ENCODE results near the gene SF3B1.

Gene SF3B1

DNA sequence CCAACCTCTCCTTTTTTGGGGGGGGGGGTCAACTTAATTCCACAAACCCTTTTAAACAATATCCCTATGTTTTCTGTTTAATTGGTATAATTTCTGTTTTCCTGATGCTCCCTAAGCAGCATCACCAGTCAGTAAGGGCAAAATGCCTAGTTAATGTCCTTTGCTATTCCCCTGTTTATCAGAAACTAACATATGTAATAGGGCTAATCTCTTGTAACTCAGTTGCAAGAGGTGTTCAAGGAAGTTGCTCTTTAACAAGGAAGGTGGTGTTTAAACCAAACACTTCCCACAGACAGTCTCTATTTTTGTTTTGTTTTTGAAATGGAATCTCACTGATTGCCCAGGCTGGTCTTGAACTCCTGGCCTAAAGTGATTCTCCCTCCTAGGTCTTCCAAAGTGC lies 12.0 kb upstream of the SF3B1 start (continued):
- TF ChIP-seq, protein P1, sequence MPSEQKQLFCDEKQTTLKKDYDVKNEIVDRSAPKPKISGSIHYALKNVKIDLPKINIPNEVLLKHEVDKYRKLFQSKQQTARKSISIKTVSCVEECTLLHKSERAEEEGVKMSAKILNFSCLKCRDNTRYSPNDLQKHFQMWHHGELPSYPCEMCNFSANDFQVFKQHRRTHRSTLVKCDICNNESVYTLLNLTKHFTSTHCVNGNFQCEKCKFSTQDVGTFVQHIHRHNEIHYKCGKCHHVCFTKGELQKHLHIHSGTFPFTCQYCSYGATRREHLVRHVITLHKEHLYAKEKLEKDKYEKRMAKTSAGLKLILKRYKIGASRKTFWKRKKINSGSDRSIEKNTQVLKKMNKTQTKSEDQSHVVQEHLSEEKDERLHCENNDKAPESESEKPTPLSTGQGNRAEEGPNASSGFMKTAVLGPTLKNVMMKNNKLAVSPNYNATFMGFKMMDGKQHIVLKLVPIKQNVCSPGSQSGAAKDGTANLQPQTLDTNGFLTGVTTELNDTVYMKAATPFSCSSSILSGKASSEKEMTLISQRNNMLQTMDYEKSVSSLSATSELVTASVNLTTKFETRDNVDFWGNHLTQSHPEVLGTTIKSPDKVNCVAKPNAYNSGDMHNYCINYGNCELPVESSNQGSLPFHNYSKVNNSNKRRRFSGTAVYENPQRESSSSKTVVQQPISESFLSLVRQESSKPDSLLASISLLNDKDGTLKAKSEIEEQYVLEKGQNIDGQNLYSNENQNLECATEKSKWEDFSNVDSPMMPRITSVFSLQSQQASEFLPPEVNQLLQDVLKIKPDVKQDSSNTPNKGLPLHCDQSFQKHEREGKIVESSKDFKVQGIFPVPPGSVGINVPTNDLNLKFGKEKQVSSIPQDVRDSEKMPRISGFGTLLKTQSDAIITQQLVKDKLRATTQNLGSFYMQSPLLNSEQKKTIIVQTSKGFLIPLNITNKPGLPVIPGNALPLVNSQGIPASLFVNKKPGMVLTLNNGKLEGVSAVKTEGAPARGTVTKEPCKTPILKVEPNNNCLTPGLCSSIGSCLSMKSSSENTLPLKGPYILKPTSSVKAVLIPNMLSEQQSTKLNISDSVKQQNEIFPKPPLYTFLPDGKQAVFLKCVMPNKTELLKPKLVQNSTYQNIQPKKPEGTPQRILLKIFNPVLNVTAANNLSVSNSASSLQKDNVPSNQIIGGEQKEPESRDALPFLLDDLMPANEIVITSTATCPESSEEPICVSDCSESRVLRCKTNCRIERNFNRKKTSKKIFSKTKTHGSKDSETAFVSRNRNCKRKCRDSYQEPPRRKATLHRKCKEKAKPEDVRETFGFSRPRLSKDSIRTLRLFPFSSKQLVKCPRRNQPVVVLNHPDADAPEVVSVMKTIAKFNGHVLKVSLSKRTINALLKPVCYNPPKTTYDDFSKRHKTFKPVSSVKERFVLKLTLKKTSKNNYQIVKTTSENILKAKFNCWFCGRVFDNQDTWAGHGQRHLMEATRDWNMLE (tag by site-specific recombination; conservative IDR thresholded peaks at IDR 0.05; ENCODE audit: low read depth): no peak
- TF ChIP-seq KLF10 (tag by site-specific recombination; IDR thresholded peaks at IDR 0.05) (no peak), SETDB1 (IDR thresholded peaks at IDR 0.05; ENCODE audit: insufficient read length, low read length) (no peak), ZNF596 (tag by site-specific recombination; IDR thresholded peaks at IDR 0.05) (no peak), TCF7L2 (IDR thresholded peaks at IDR 0.05; ENCODE audit: borderline replicate concordance, low read depth, low read length) (no peak)
- TF ChIP-seq, protein P2, sequence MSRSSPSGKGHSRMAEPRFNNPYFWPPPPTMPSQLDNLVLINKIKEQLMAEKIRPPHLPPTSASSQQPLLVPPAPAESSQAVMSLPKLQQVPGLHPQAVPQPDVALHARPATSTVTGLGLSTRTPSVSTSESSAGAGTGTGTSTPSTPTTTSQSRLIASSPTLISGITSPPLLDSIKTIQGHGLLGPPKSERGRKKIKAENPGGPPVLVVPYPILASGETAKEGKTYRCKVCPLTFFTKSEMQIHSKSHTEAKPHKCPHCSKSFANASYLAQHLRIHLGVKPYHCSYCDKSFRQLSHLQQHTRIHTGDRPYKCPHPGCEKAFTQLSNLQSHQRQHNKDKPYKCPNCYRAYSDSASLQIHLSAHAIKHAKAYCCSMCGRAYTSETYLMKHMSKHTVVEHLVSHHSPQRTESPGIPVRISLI (tag by site-specific recombination; IDR thresholded peaks at IDR 0.05): no peak

DNA sequence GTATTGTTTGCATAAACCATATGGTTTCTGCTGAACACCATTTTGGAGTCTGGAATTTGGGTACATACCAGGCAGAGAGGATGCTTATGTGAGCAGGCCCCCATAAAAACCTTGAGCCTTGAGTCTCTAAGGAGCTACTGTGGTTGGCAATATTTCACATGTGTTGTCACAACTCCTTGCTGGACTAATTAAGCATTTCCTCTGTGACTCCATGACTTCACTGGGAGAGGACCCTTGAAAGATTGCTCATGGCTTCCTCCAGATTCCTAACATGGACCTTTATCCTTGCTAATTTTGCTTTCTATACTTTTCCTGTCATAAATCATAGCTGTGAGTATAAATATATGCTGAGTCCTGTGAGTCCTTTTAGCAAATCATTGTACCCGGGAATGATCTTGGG lies 10.9 kb upstream of the SF3B1 start:
- POLR2A ChIA-PET: no interaction called here
- Histone ChIP-seq H3K4me3 (ENCODE audit: low read depth, low read length) (no peak overlapping the region), H3K36me3 (ENCODE audit: control insufficient read depth in 2 of 2, insufficient read depth in 1 of 2, low read length in 2 of 2) (no peaks in the 10 kb centered on the region), H3K9me3 (ENCODE audit: control insufficient read depth, insufficient read depth, low read depth, low read length) (no peaks in the 10 kb centered on the region), H3K27ac (ENCODE audit: extremely low read depth, low read depth, low read length) (no peak overlapping the region), H3K4me1 (ENCODE audit: control insufficient read depth, insufficient read depth, low read length) (no peaks in the 10 kb centered on the region)
- no peak for TF ChIP-seq ZNF19 (tag by site-specific recombination; IDR thresholded peaks at IDR 0.05; ENCODE audit: low read depth)
- TF ChIP-seq, protein P1 (tag by site-specific recombination; conservative IDR thresholded peaks at IDR 0.05; ENCODE audit: low read depth): no peak
- TF ChIP-seq ZBTB20 (tag by site-specific recombination; IDR thresholded peaks at IDR 0.05): no peak
- TF ChIP-seq ZFP69B (tag by site-specific recombination; IDR thresholded peaks at IDR 0.05): no peak
- TF ChIP-seq ZNF133 (tag by site-specific recombination; IDR thresholded peaks at IDR 0.05): no peak
- CTCF ChIA-PET: no interaction called here

DNA sequence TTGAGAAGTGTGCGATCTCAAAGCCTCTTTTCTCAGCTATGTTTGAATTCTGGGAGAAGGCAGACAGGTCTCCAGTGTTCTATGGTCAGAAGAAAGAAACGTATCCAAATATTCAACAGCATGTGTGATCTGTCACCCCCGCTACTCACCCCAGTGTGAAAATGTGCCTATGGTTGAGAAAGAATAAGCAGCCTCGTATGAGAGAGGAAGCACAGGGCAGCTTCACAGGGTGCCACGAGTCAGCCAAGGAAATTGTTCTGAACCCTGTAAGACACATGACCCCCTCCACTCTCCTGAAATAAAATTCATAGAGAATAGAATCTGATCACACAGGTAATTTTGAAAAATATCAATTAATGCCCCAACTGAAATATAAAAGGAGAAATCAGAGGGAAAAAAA lies 8.0 kb upstream of the SF3B1 start:
- POLR2A ChIA-PET: interaction anchor here (1.0 to 2.1 kb wide), 2 partner anchors 8 to 10 kb away, joined by 5 to 6 read pairs; partner anchors contain the start of genes COQ10B and SF3B1
- Histone ChIP-seq H3K4me3 (ENCODE audit: low read depth, low read length) (no peak overlapping the region), H3K27ac (ENCODE audit: extremely low read depth, low read depth, low read length) (no peak overlapping the region), H3K36me3 (ENCODE audit: control insufficient read depth in 2 of 2, insufficient read depth in 1 of 2, low read length in 2 of 2) (no peaks in the 10 kb centered on the region), H3K4me1 (ENCODE audit: control insufficient read depth, insufficient read depth, low read length) (no peaks in the 10 kb centered on the region), H3K9me3 (ENCODE audit: control insufficient read depth, insufficient read depth, low read depth, low read length) (no peaks in the 10 kb centered on the region)
- CTCF ChIA-PET: no interaction called here
- TF ChIP-seq ZSCAN30 (tag by site-specific recombination; IDR thresholded peaks at IDR 0.05): no peak
- TF ChIP-seq, protein P3, sequence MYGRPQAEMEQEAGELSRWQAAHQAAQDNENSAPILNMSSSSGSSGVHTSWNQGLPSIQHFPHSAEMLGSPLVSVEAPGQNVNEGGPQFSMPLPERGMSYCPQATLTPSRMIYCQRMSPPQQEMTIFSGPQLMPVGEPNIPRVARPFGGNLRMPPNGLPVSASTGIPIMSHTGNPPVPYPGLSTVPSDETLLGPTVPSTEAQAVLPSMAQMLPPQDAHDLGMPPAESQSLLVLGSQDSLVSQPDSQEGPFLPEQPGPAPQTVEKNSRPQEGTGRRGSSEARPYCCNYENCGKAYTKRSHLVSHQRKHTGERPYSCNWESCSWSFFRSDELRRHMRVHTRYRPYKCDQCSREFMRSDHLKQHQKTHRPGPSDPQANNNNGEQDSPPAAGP (tag by site-specific recombination; IDR thresholded peaks at IDR 0.05): no peak
- TF ChIP-seq ZNF366 (tag by site-specific recombination; conservative IDR thresholded peaks at IDR 0.05): no peak
- TF ChIP-seq ZNF132 (tag by site-specific recombination; IDR thresholded peaks at IDR 0.05; ENCODE audit: borderline replicate concordance): no peak
- TF ChIP-seq, protein P4, sequence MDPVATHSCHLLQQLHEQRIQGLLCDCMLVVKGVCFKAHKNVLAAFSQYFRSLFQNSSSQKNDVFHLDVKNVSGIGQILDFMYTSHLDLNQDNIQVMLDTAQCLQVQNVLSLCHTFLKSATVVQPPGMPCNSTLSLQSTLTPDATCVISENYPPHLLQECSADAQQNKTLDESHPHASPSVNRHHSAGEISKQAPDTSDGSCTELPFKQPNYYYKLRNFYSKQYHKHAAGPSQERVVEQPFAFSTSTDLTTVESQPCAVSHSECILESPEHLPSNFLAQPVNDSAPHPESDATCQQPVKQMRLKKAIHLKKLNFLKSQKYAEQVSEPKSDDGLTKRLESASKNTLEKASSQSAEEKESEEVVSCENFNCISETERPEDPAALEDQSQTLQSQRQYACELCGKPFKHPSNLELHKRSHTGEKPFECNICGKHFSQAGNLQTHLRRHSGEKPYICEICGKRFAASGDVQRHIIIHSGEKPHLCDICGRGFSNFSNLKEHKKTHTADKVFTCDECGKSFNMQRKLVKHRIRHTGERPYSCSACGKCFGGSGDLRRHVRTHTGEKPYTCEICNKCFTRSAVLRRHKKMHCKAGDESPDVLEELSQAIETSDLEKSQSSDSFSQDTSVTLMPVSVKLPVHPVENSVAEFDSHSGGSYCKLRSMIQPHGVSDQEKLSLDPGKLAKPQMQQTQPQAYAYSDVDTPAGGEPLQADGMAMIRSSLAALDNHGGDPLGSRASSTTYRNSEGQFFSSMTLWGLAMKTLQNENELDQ (tag by site-specific recombination; IDR thresholded peaks at IDR 0.05; ENCODE audit: low read depth): no peak
- TF ChIP-seq ZNF426 (tag by site-specific recombination; IDR thresholded peaks at IDR 0.05): no peak
- no peak for TF ChIP-seq ZNF37A (tag by site-specific recombination; IDR thresholded peaks at IDR 0.05)
- no peak for TF ChIP-seq ZNF138 (tag by site-specific recombination; IDR thresholded peaks at IDR 0.05; ENCODE audit: borderline replicate concordance)
- no peak for TF ChIP-seq ZNF529 (tag by site-specific recombination; IDR thresholded peaks at IDR 0.05; ENCODE audit: insufficient replicate concordance)
